SK-N-SH treated with all-trans-retinoic acid at 6 μM for 48 hours (cell line): ENCODE measurements around the gene OPN4.

Source experiments
- ARNTL ChIP-seq: fragments of 450-650 bp; formaldehyde crosslinking; IDR thresholded peaks from 2 replicates; pipeline ENCODE4 v1.5.0; 2020; ENCODE audit warnings: low read depth, mild to moderate bottlenecking, moderate library complexity, borderline replicate concordance
- GLIS3 ChIP-seq: fragments of 250-450 bp; sonication (Bioruptor Pico); IDR thresholded peaks from 2 replicates; pipeline ENCODE4 v1.5.0; 2020; ENCODE audit warnings: mild to moderate bottlenecking, moderate library complexity
- RARB ChIP-seq: fragments of 250-450 bp; sonication (Bioruptor Pico); IDR thresholded peaks from 2 replicates; pipeline ENCODE4 v1.8.0; 2021; ENCODE audit warnings: mild to moderate bottlenecking, moderate library complexity
- TCF4 ChIP-seq: fragments of 250-450 bp; sonication (Bioruptor Pico); IDR thresholded peaks from 2 replicates; pipeline ENCODE4 v1.8.0; 2021; ENCODE audit warnings: mild to moderate bottlenecking, moderate library complexity, borderline replicate concordance
- TOX ChIP-seq: fragments of 250-450 bp; sonication (Bioruptor Pico); IDR thresholded peaks from 2 replicates; pipeline ENCODE4 v1.8.0; 2021; ENCODE audit warnings: mild to moderate bottlenecking, moderate library complexity, borderline replicate concordance
- ZFP3 ChIP-seq: fragments of 250-450 bp; sonication (Bioruptor Pico); IDR thresholded peaks from 2 replicates; pipeline ENCODE4 v1.5.0; 2020; ENCODE audit warnings: mild to moderate bottlenecking, moderate library complexity
- ZNF565 ChIP-seq: fragments of 450-650 bp; formaldehyde crosslinking; conservative IDR thresholded peaks from 2 replicates; pipeline ENCODE4 v1.5.0; 2020; ENCODE audit warnings: low read depth, mild to moderate bottlenecking, moderate library complexity
- ZNF70 ChIP-seq: fragments of 450-650 bp; formaldehyde crosslinking; IDR thresholded peaks from 2 replicates; pipeline ENCODE4 v1.5.0; 2020; ENCODE audit warnings: mild to moderate bottlenecking, moderate library complexity
- TF ChIP-seq, protein P1 (sequence below): fragments of 250-450 bp; sonication (Bioruptor Pico); IDR thresholded peaks from 2 replicates; pipeline ENCODE4 v1.5.0; 2020; ENCODE audit warnings: mild to moderate bottlenecking, moderate library complexity
- TF ChIP-seq, protein P2 (sequence below): fragments of 250-450 bp; sonication (Bioruptor Pico); IDR thresholded peaks from 2 replicates; pipeline ENCODE4 v1.5.1; 2020; ENCODE audit warnings: low read depth, mild to moderate bottlenecking, moderate library complexity
- TF ChIP-seq, protein P3 (sequence below): fragments of 250-450 bp; sonication (Bioruptor Pico); IDR thresholded peaks from 2 replicates; pipeline ENCODE4 v1.8.0; 2020; ENCODE audit warnings: mild to moderate bottlenecking, moderate library complexity, borderline replicate concordance
- TF ChIP-seq, protein P4 (sequence below): fragments of 250-450 bp; sonication (Bioruptor Pico); IDR thresholded peaks from 2 replicates; pipeline ENCODE4 v1.8.0; 2021; ENCODE audit warnings: low read depth, mild to moderate bottlenecking, moderate library complexity, borderline replicate concordance

DNA sequence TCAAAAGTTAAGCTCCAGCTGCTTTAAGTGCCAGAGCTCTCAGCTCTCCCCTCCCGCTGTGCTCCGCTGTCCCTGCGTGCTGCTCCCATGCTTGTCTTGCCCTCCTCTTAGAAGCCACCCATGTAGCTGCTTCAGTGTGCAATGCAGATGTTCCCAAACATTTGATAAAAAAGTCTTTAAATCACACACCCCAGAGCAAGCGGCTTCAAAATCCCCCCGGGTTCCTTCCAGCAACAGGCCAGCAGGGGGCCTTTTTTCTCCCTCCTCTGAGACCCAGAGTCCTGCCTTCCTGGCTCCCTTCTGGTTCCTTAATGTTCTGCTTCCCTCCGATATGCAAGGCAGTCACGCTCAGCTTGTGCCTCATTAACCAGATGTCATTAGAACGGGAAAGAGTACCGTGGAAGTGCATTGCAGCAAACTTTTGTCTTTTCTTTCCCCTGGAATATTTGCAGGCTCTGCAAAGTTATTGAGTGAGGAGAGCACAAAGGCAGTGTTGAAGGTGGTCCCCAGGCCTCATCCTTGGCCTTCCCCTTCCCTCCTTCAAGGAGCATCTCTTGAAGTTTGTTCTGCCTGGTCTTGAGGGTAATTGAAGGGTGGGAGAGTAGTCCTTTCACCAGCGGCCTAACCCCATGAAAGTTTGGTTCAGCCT is 39.5 kb downstream of the OPN4 start:
- TF ChIP-seq RARB (CRISPR knock-in tag) = no peak
- no peak for TF ChIP-seq ARNTL
- no peak for TF ChIP-seq GLIS3 (CRISPR knock-in tag)
- TF ChIP-seq, protein P1, sequence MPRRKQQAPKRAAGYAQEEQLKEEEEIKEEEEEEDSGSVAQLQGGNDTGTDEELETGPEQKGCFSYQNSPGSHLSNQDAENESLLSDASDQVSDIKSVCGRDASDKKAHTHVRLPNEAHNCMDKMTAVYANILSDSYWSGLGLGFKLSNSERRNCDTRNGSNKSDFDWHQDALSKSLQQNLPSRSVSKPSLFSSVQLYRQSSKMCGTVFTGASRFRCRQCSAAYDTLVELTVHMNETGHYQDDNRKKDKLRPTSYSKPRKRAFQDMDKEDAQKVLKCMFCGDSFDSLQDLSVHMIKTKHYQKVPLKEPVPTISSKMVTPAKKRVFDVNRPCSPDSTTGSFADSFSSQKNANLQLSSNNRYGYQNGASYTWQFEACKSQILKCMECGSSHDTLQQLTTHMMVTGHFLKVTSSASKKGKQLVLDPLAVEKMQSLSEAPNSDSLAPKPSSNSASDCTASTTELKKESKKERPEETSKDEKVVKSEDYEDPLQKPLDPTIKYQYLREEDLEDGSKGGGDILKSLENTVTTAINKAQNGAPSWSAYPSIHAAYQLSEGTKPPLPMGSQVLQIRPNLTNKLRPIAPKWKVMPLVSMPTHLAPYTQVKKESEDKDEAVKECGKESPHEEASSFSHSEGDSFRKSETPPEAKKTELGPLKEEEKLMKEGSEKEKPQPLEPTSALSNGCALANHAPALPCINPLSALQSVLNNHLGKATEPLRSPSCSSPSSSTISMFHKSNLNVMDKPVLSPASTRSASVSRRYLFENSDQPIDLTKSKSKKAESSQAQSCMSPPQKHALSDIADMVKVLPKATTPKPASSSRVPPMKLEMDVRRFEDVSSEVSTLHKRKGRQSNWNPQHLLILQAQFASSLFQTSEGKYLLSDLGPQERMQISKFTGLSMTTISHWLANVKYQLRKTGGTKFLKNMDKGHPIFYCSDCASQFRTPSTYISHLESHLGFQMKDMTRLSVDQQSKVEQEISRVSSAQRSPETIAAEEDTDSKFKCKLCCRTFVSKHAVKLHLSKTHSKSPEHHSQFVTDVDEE (CRISPR knock-in tag) = no peak
- TF ChIP-seq ZNF70 (CRISPR knock-in tag) = no peak
- TF ChIP-seq, protein P2, sequence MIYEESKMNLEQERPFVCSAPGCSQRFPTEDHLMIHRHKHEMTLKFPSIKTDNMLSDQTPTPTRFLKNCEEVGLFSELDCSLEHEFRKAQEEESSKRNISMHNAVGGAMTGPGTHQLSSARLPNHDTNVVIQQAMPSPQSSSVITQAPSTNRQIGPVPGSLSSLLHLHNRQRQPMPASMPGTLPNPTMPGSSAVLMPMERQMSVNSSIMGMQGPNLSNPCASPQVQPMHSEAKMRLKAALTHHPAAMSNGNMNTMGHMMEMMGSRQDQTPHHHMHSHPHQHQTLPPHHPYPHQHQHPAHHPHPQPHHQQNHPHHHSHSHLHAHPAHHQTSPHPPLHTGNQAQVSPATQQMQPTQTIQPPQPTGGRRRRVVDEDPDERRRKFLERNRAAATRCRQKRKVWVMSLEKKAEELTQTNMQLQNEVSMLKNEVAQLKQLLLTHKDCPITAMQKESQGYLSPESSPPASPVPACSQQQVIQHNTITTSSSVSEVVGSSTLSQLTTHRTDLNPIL (CRISPR knock-in tag) = no peak
- TF ChIP-seq, protein P3, sequence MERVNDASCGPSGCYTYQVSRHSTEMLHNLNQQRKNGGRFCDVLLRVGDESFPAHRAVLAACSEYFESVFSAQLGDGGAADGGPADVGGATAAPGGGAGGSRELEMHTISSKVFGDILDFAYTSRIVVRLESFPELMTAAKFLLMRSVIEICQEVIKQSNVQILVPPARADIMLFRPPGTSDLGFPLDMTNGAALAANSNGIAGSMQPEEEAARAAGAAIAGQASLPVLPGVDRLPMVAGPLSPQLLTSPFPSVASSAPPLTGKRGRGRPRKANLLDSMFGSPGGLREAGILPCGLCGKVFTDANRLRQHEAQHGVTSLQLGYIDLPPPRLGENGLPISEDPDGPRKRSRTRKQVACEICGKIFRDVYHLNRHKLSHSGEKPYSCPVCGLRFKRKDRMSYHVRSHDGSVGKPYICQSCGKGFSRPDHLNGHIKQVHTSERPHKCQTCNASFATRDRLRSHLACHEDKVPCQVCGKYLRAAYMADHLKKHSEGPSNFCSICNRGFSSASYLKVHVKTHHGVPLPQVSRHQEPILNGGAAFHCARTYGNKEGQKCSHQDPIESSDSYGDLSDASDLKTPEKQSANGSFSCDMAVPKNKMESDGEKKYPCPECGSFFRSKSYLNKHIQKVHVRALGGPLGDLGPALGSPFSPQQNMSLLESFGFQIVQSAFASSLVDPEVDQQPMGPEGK (CRISPR knock-in tag) = no peak
- TF ChIP-seq TOX = no peak
- TF ChIP-seq, protein P4, sequence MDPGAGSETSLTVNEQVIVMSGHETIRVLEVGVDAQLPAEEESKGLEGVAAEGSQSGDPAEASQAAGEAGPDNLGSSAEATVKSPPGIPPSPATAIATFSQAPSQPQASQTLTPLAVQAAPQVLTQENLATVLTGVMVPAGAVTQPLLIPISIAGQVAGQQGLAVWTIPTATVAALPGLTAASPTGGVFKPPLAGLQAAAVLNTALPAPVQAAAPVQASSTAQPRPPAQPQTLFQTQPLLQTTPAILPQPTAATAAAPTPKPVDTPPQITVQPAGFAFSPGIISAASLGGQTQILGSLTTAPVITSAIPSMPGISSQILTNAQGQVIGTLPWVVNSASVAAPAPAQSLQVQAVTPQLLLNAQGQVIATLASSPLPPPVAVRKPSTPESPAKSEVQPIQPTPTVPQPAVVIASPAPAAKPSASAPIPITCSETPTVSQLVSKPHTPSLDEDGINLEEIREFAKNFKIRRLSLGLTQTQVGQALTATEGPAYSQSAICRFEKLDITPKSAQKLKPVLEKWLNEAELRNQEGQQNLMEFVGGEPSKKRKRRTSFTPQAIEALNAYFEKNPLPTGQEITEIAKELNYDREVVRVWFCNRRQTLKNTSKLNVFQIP = no peak
- TF ChIP-seq ZFP3 (CRISPR knock-in tag) = no peak
- no peak for TF ChIP-seq TCF4 (CRISPR knock-in tag)
- no peak for TF ChIP-seq ZNF565 (CRISPR knock-in tag)
